Transverse colon (tissue), 4 donors: ENCODE results near the gene PARP12.

Experiments used
- CTCF ChIP-seq, 5 experiments: fragments of 200-600 bp in 3 of 5; fragments of 450-650 bp in 2 of 5; sonication (generic) in 3 of 5; IDR thresholded peaks; 1 replicate in 2 of 5; 2 replicates in 3 of 5; pipeline ENCODE4 v1.5.1; 2016 to 2017; ENCODE audit warnings: antibody characterized with exemption in 5 of 5, inconsistent platforms in 3 of 5, mild to moderate bottlenecking in 2 of 5, moderate library complexity in 1 of 5
- EP300 ChIP-seq: sonication (generic); formaldehyde crosslinking; IDR thresholded peaks from one replicate; pipeline ENCODE4 v1.6.1; 2017; ENCODE audit warnings: antibody characterized with exemption, low read depth
- POLR2A ChIP-seq: fragments of 450-650 bp; IDR thresholded peaks from one replicate; pipeline ENCODE4 v1.6.1; 2016; ENCODE audit warnings: antibody characterized with exemption, mild to moderate bottlenecking, moderate library complexity
- POLR2AphosphoS5 ChIP-seq, 3 donors: sonication (generic); formaldehyde crosslinking; IDR thresholded peaks; one replicate each; pipeline ENCODE4 v1.6.1; 2016; ENCODE audit warnings: antibody characterized with exemption in 3 of 3

GRCh38 chr7:139992353-139993044, 70.3 kb downstream of the PARP12 start:
- TF ChIP-seq CTCF (IDR thresholded peaks at IDR 0.05): no peak
- TF ChIP-seq POLR2AphosphoS5 (IDR thresholded peaks at IDR 0.05): no peak
- TF ChIP-seq POLR2A: no peak
- no peak for TF ChIP-seq EP300
